Aorta (tissue), 5 donors: ENCODE measurements around the gene AHCY. TPM values are rescaled to one million over a fixed set of nuclear protein-coding genes. Genes with fewer than 3 reads are reported as not detected.
"Not testable (repeated sequence)": the region's sequence is repeated elsewhere in the genome, so short reads cannot be mapped to it uniquely, and the experiment has no call there.

Source experiments
- ATAC-seq: fragments of 200-7000 bp; cut with Tn5 transposase; one replicate; pipeline ENCODE4 v1.9.1; 2022; ENCODE audit warnings: moderate library complexity; ENCODE audit not compliant: low FRiP score
- DNase-seq, 2 donors: peaks; one replicate each; pipeline ENCODE4 v3.0.0-alpha.2; 2020
- H3K27ac ChIP-seq, 2 donors: one replicate each; pipeline ENCODE4 v1.5.1; 2013; ENCODE audit warnings: low read length in 2 of 2, mild to moderate bottlenecking in 2 of 2, moderate library complexity in 2 of 2, control low read depth in 1 of 2, inconsistent platforms in 1 of 2, low read depth in 1 of 2
- H3K27me3 ChIP-seq, 2 donors: one replicate each; pipeline ENCODE4 v1.6.1; 2013; ENCODE audit warnings: control low read depth in 1 of 2, low read length in 1 of 2, mild to moderate bottlenecking in 1 of 2, moderate library complexity in 1 of 2; ENCODE audit not compliant: insufficient read depth in 2 of 2, control insufficient read depth in 1 of 2
- H3K36me3 ChIP-seq, 2 donors: one replicate each; pipeline ENCODE4 v1.6.1; 2013; ENCODE audit warnings: control low read depth in 1 of 2, low read length in 1 of 2, mild to moderate bottlenecking in 1 of 2; ENCODE audit not compliant: insufficient read depth in 2 of 2, control insufficient read depth in 1 of 2
- H3K4me1 ChIP-seq, 2 donors: one replicate each; pipeline ENCODE4 v1.6.1; 2013; ENCODE audit warnings: low read length in 2 of 2, control low read depth in 1 of 2, mild to moderate bottlenecking in 1 of 2, moderate library complexity in 1 of 2; ENCODE audit not compliant: insufficient read depth in 2 of 2, control insufficient read depth in 1 of 2
- H3K4me3 ChIP-seq, 2 donors: one replicate each; pipeline ENCODE4 v1.5.1; 2013; ENCODE audit warnings: low read length in 2 of 2, control low read depth in 1 of 2, mild to moderate bottlenecking in 1 of 2
- H3K9me3 ChIP-seq: one replicate; pipeline ENCODE4 v1.6.1; 2013; ENCODE audit warnings: mild to moderate bottlenecking, low read length; ENCODE audit not compliant: control insufficient read depth
- WGBS, 2 donors: extraction: QIAGEN DNeasy Blood & Tissue Kit; methylation state at CpG; one replicate each; pipeline ENCODE4 v1.1.7; 2013; 5-methylcytosine and 5-hydroxymethylcytosine counted together
- intact Hi-C, 2 donors: fragments of 100-400 bp; cut with DNase I; formaldehyde crosslinking; loops; one replicate each; pipeline versions ENCODE4 v1.14.2 to v1.15.0; 2022
- polyA plus RNA-seq, 2 donors: library from polyadenylated mRNA; stranded (reverse); fragments of 200-250 nt; gene quantifications; one replicate each; pipeline ENCODE4 v1.2.3, GENCODE V29; 2013
- total RNA-seq, 2 donors: library from RNA; stranded (reverse); fragmentation: NEBNext Ultra II Directional; extraction: Animal tissue kit (Norgen Biotek cat#: 25700); gene quantifications; one replicate each; pipeline ENCODE4 v1.2.1, GENCODE V29; 2021
- donor health status: healthy with polysubstance abuse.
- donor health status: Bipolar disorder and iron deficiency.
- donor health status: DM: no; HTN: no; CAD: no.
- donor health status: DM: no; HTN: no; CAD: no.
- donor health status: DM: yes; HTN: yes; CAD: no.

AHCY gene
- total and polyA plus RNA-seq, 4 donors, result 31.8 to 53.0 (median 38.0) TPM

DNA sequence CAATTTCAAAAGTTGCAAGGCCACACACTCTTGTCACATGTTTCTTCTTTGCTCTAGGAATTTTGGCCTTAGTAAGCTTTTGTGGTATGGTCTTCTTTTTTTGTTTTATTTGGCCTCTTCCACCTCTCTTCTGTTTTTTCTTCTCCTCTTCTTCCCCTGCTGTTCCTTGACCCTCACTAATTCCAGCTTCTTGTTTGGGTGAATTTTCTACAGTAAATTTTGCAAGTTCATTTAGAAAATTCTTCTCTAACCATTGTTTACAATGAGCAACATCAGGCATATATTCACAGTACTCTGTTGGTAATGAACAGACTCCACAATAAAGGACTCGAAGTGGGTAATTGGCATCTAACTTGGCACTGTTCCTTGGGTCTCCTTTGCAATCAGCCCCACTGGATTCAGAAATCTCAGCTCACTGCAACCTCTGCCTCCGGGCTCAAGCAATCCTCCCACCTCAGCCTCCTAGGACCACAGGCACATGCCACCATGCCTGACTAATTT, 57.0 kb downstream of the AHCY start:
- Histone ChIP-seq H3K9me3 (no peaks in the 10 kb centered on the region), H3K27me3 (no peaks in the 10 kb centered on the region), H3K4me1 (no peaks in the 10 kb centered on the region), H3K4me3 (no peak overlapping the region), H3K36me3 (no peaks in the 10 kb centered on the region), H3K27ac (no peak overlapping the region)
- no peak for ATAC-seq
- no peak for DNase-seq
- WGBS, 2 donors, result 74 to 79% methylated on average over 2 of the region's 2 CpGs
- intact Hi-C loops, result no loop called here

- Histone ChIP-seq H3K4me1 (no peaks in the 10 kb centered on the region), H3K4me3 (no peak overlapping the region), H3K9me3 (no peaks in the 10 kb centered on the region), H3K27ac (no peak overlapping the region), H3K27me3 (no peaks in the 10 kb centered on the region), H3K36me3 (no peaks in the 10 kb centered on the region)
- no peak for ATAC-seq
- DNase-seq, result no peak
- 83 to 85% methylated on average over 3 of the region's 3 CpGs for WGBS, 2 donors
- intact Hi-C loops, result no loop called here
Measured at GRCh38 chr20:34243377-34243776, 59.8 kb downstream of the AHCY start.

DNA sequence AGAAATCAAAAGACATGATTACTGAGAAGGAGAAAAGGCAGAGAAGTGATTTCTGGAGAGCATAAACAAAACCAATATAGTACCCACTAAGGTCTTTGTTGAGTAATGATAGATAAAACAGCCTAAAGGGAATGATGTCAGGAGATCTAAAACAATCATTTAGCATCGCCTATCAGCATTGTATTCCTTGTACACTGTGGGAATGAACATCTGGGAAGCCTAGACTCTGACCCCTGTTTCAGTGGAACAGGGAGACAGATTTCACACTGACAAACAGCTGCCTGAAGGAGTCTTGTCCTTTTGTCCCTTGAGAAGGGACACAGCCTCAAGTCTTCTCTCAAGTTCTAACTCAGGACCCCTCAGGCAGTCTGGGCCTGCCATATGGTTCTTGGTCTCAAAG, 60.3 kb downstream of the AHCY start:
- Histone ChIP-seq H3K27me3 (no peaks in the 10 kb centered on the region), H3K36me3 (no peaks in the 10 kb centered on the region), H3K4me3 (no peak overlapping the region), H3K4me1 (no peaks in the 10 kb centered on the region), H3K27ac (no peak overlapping the region), H3K9me3 (no peaks in the 10 kb centered on the region)
- DNase-seq (no peak), ATAC-seq (no peak)
- intact Hi-C loops, result no loop called here
- WGBS, 2 donors, result 71 to 87% methylated on average over 1 of the region's 1 CpG

DNA sequence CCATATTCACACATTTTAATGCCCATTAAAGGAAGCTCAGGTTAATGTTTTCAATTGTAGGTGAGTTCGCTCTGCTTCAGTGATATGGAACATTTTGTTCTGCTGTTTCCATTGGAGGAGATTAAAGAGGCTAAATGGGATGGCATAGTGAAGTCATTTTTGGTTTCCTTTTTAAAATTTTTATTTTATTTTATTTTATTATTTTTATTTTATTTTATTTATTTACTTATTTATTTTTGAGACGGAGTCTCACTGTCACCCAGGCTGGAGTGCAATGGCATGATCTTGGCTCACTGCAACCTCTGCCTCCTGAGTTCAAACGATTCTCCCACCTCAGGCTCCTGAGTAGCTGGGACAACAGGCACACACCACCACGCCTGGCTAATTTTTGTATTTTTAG, 61.1 kb downstream of the AHCY start:
- H3K9me3 ChIP-seq, H3K27ac ChIP-seq, H3K36me3 ChIP-seq, DNase-seq, H3K4me1 ChIP-seq, H3K4me3 ChIP-seq, ATAC-seq, H3K27me3 ChIP-seq, intact Hi-C loops: not testable (repeated sequence)
- WGBS, 2 donors, result 79 to 87% methylated on average over 4 of the region's 4 CpGs

DNA sequence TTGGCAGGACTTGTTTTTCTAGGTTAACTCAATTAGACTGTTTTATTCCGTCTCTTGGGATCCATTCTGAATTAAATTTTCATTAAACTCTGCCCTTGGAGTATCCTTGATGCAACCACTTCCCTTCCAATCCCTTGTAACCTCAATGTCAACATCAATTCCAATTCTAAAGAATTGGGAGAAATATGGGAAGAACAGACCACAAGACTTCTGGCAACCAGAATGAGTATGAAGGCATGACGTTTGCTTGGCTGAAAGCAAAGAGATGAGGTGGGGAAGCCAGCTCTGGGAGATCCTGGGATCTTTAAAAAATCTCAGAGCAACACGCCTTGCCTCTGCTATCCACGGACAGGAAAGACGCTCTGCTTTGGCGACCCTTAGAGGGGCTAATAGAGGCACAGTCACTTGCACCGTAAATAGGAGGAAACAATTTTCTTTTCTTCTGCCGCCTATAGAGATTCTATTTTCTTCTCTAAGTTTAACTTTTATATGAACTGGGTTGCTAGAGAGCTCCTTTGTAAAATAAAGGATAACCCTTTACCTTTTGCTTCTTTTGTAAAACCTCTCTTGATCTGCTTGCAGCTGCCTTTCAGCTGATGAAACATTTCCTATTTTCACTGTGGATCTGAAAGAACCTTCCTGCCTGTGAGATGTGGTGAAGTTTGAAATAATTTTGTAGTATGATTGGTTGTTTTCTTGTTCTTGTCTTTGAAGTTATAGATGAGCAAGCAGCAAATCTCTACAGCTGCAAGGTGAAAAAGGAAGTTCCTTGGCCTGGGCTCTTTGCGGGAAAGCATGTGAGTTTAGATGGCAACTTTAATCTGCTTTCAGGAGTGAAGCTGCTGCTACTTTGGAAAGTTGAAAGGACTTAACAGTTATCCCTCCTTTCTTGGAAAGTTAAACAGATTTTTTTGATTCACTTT, 62.2 kb downstream of the AHCY start, which contains the start of gene ASIP:
ASIP (plus strand) TSS at position 731 of the 923 bp plus-strand sequence. CDS start 18,952 bp downstream, outside the sequence.
- DNase-seq (no peak), ATAC-seq (no peak)
- no peak within 1 kb of the TSS for H3K27ac ChIP-seq
- no peak within 1 kb of the TSS for H3K4me3 ChIP-seq
- H3K36me3 ChIP-seq, result no peaks in the 10 kb centered on the region
- no peaks in the 10 kb centered on the region for H3K9me3 ChIP-seq
- intact Hi-C loops, result no loop called here
- no peaks in the 10 kb centered on the region for H3K27me3 ChIP-seq
- 67 to 73% methylated on average over 9 of the region's 9 CpGs for WGBS, 2 donors
- no peaks in the 10 kb centered on the region for H3K4me1 ChIP-seq

- Histone ChIP-seq H3K9me3 (no peaks in the 10 kb centered on the region), H3K4me1 (no peaks in the 10 kb centered on the region), H3K27ac (no peak overlapping the region), H3K36me3 (no peaks in the 10 kb centered on the region), H3K27me3 (no peaks in the 10 kb centered on the region), H3K4me3 (no peak overlapping the region)
- 96 to 97% methylated on average over 1 of the region's 1 CpG for WGBS, 2 donors
- ATAC-seq, result no peak
- intact Hi-C loops, result no loop called here
- no peak for DNase-seq
Measured at GRCh38 chr20:34240121-34240520, 63.0 kb downstream of the AHCY start.

- H3K27ac ChIP-seq, result no peak overlapping the region
- DNase-seq (no peak), ATAC-seq (no peak)
- H3K27me3 ChIP-seq, result no peaks in the 10 kb centered on the region
- no peaks in the 10 kb centered on the region for H3K36me3 ChIP-seq
- WGBS, 2 donors, result 89 to 95% methylated on average over 2 of the region's 2 CpGs
- H3K4me1 ChIP-seq, result no peaks in the 10 kb centered on the region
- no peak overlapping the region for H3K4me3 ChIP-seq
- intact Hi-C loops, result no loop called here
- H3K9me3 ChIP-seq, result no peaks in the 10 kb centered on the region
Measured at GRCh38 chr20:34237942-34238341, 65.2 kb downstream of the AHCY start.

DNA sequence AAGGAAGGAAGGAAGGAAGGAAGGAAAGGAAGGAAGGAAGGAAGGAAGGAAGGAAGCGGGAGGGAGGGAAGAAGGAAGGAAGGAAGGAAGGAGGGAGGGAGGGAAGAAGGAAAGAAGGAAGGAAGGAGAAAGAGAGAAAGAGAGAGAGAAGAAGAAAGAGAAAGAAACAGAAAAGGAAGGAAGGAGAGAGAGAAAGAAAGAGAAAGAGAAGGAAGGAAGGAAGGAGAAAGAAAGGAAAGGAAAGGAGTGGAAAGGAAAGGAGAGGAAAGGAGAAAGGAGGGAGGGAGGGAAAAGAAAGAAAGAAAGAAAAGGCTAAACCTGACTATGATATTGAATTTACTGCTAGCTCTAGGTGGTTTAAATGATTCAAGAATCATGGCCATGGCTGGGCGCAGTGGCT, 67.3 kb downstream of the AHCY start:
- ATAC-seq (no peak), DNase-seq (no peak)
- Histone ChIP-seq H3K27ac (no peak overlapping the region), H3K36me3 (no peaks in the 10 kb centered on the region), H3K9me3 (peaks cover 1% of the 10 kb centered on the region), H3K27me3 (no peaks in the 10 kb centered on the region), H3K4me1 (no peaks in the 10 kb centered on the region), H3K4me3 (no peak overlapping the region)
- 96% methylated on average over 2 of the region's 2 CpGs for WGBS, 2 donors
- intact Hi-C loops, result no loop called here

DNA sequence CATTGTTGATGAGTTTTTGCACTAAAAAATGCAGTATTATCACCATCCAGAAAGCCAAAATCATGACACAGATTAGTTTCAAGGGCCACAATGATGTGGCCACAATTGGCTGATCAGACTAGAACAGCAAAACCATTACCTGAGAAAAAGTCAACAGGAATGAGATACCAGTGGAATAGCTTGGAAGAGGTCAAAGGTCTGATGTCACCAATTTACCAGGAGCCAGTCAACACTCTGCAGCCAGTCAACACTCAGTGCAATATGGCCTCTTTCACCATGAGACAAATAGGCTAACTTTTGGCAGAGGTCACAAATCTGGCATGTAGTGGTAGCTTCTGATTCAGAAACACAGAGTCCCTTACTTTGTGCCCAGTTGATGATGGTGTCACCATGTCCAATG, 69.5 kb downstream of the AHCY start:
- Histone ChIP-seq H3K27ac (no peak overlapping the region), H3K9me3 (peaks cover 1% of the 10 kb centered on the region), H3K27me3 (no peaks in the 10 kb centered on the region), H3K4me3 (no peak overlapping the region), H3K4me1 (no peaks in the 10 kb centered on the region), H3K36me3 (no peaks in the 10 kb centered on the region)
- ATAC-seq, result no peak
- DNase-seq, result no peak
- intact Hi-C loops, result no loop called here
